SK-N-SH treated with all-trans-retinoic acid at 6 μM for 48 hours (cell line): ENCODE results near the gene MPP2.

Experiments
- ATAC-seq: fragments of 200-7000 bp; cut with Tn5 transposase; 3 replicates; pipeline ENCODE4 v1.9.1; 2020; ENCODE audit warnings: mild to moderate bottlenecking, moderate library complexity
- ARNTL ChIP-seq: fragments of 450-650 bp; formaldehyde crosslinking; IDR thresholded peaks from 2 replicates; pipeline ENCODE4 v1.5.0; 2020; ENCODE audit warnings: low read depth, mild to moderate bottlenecking, moderate library complexity, borderline replicate concordance
- BACH2 ChIP-seq: fragments of 250-450 bp; sonication (Bioruptor Pico); IDR thresholded peaks from 2 replicates; pipeline ENCODE4 v1.9.0; 2021; ENCODE audit warnings: mild to moderate bottlenecking, borderline replicate concordance
- CREB5 ChIP-seq: fragments of 250-450 bp; sonication (Bioruptor Pico); IDR thresholded peaks from 2 replicates; pipeline ENCODE4 v1.5.1; 2020; ENCODE audit warnings: low read depth, mild to moderate bottlenecking, moderate library complexity
- CSDC2 ChIP-seq: fragments of 250-450 bp; sonication (Bioruptor Pico); IDR thresholded peaks from 2 replicates; pipeline ENCODE4 v1.5.0; 2020; ENCODE audit warnings: mild to moderate bottlenecking, moderate library complexity
- CSRNP3 ChIP-seq: fragments of 250-450 bp; sonication (Bioruptor Pico); IDR thresholded peaks from 2 replicates; pipeline ENCODE4 v1.5.1; 2021; ENCODE audit warnings: mild to moderate bottlenecking, moderate library complexity
- ESRRG ChIP-seq: fragments of 250-450 bp; sonication (Bioruptor Pico); IDR thresholded peaks from 2 replicates; pipeline ENCODE4 v1.6.1; 2021; ENCODE audit warnings: mild to moderate bottlenecking
- GLIS3 ChIP-seq: fragments of 250-450 bp; sonication (Bioruptor Pico); IDR thresholded peaks from 2 replicates; pipeline ENCODE4 v1.5.0; 2020; ENCODE audit warnings: mild to moderate bottlenecking, moderate library complexity
- ISL1 ChIP-seq: fragments of 250-450 bp; sonication (Bioruptor Pico); IDR thresholded peaks from 2 replicates; pipeline ENCODE4 v2.1.2; 2022; ENCODE audit warnings: mild to moderate bottlenecking, moderate library complexity
- OSR1 ChIP-seq: fragments of 250-450 bp; sonication (Bioruptor Pico); IDR thresholded peaks from 2 replicates; pipeline ENCODE4 v1.8.0; 2022; ENCODE audit warnings: moderate library complexity, mild to moderate bottlenecking, inconsistent platforms
- PATZ1 ChIP-seq: fragments of 250-450 bp; sonication (Bioruptor Pico); IDR thresholded peaks from 2 replicates; pipeline ENCODE4 v1.8.0; 2020; ENCODE audit warnings: mild to moderate bottlenecking, moderate library complexity, borderline replicate concordance
- POU6F1 ChIP-seq: fragments of 250-450 bp; sonication (Bioruptor Pico); IDR thresholded peaks from 2 replicates; pipeline ENCODE4 v1.8.0; 2021; ENCODE audit warnings: low read depth, mild to moderate bottlenecking, moderate library complexity, borderline replicate concordance
- PPARA ChIP-seq: fragments of 250-450 bp; sonication (Bioruptor Pico); IDR thresholded peaks from 2 replicates; pipeline ENCODE4 v1.5.0; 2020; ENCODE audit warnings: mild to moderate bottlenecking, borderline replicate concordance
- RARB ChIP-seq: fragments of 250-450 bp; sonication (Bioruptor Pico); IDR thresholded peaks from 2 replicates; pipeline ENCODE4 v1.8.0; 2021; ENCODE audit warnings: mild to moderate bottlenecking, moderate library complexity
- SNAI2 ChIP-seq: fragments of 250-450 bp; sonication (Bioruptor Pico); IDR thresholded peaks from 2 replicates; pipeline ENCODE4 v1.5.0; 2020; ENCODE audit warnings: mild to moderate bottlenecking, moderate library complexity
- TOX ChIP-seq: fragments of 250-450 bp; sonication (Bioruptor Pico); IDR thresholded peaks from 2 replicates; pipeline ENCODE4 v1.8.0; 2021; ENCODE audit warnings: mild to moderate bottlenecking, moderate library complexity, borderline replicate concordance
- TSHZ2 ChIP-seq: fragments of 250-450 bp; sonication (Bioruptor Pico); IDR thresholded peaks from 2 replicates; pipeline ENCODE4 v1.5.0; 2020; ENCODE audit warnings: mild to moderate bottlenecking, moderate library complexity
- ZC3H10 ChIP-seq: fragments of 250-450 bp; sonication (Bioruptor Pico); IDR thresholded peaks from 2 replicates; pipeline ENCODE4 v1.5.1; 2021; ENCODE audit warnings: mild to moderate bottlenecking, moderate library complexity
- ZFP3 ChIP-seq: fragments of 250-450 bp; sonication (Bioruptor Pico); IDR thresholded peaks from 2 replicates; pipeline ENCODE4 v1.5.0; 2020; ENCODE audit warnings: mild to moderate bottlenecking, moderate library complexity
- ZFP30 ChIP-seq: fragments of 450-650 bp; formaldehyde crosslinking; IDR thresholded peaks from 2 replicates; pipeline ENCODE4 v1.5.0; 2022; ENCODE audit warnings: mild to moderate bottlenecking, moderate library complexity
- ZNF565 ChIP-seq: fragments of 450-650 bp; formaldehyde crosslinking; conservative IDR thresholded peaks from 2 replicates; pipeline ENCODE4 v1.5.0; 2020; ENCODE audit warnings: low read depth, mild to moderate bottlenecking, moderate library complexity
- ZNF70 ChIP-seq: fragments of 450-650 bp; formaldehyde crosslinking; IDR thresholded peaks from 2 replicates; pipeline ENCODE4 v1.5.0; 2020; ENCODE audit warnings: mild to moderate bottlenecking, moderate library complexity
- ZNF8 ChIP-seq: fragments of 450-650 bp; formaldehyde crosslinking; IDR thresholded peaks from 2 replicates; pipeline ENCODE4 v1.5.0; 2020; ENCODE audit warnings: mild to moderate bottlenecking, moderate library complexity

Gene MPP2

GRCh38 chr17:43888548-43888947 is 18.8 kb downstream of the MPP2 start:
- TF ChIP-seq TOX (no peak), CSRNP3 (CRISPR knock-in tag) (no peak), CREB5 (CRISPR knock-in tag) (no peak), ZC3H10 (no peak), RARB (CRISPR knock-in tag) (no peak), POU6F1 (CRISPR knock-in tag) (no peak), TSHZ2 (no peak), ESRRG (no peak), ZNF8 (no peak), ZFP3 (CRISPR knock-in tag) (no peak), ZNF70 (CRISPR knock-in tag) (no peak), SNAI2 (no peak), CSDC2 (CRISPR knock-in tag) (no peak)
- ATAC-seq: no peak

GRCh38 chr17:43882761-43883415 is 24.4 kb downstream of the MPP2 start:
- ATAC-seq: no peak
- no peak for TF ChIP-seq TSHZ2
- TF ChIP-seq ZNF8: no peak
- no peak for TF ChIP-seq RARB (CRISPR knock-in tag)
- no peak for TF ChIP-seq BACH2 (CRISPR knock-in tag)
- no peak for TF ChIP-seq ZNF70 (CRISPR knock-in tag)
- TF ChIP-seq ZFP30: no peak
- TF ChIP-seq OSR1 (CRISPR knock-in tag): no peak
- TF ChIP-seq ZNF565: no peak
- TF ChIP-seq PATZ1: no peak
- TF ChIP-seq POU6F1 (CRISPR knock-in tag): no peak
- TF ChIP-seq ISL1 (CRISPR knock-in tag): no peak
- no peak for TF ChIP-seq ARNTL
- no peak for TF ChIP-seq TOX
- TF ChIP-seq SNAI2: no peak
- no peak for TF ChIP-seq ESRRG
- TF ChIP-seq GLIS3 (CRISPR knock-in tag): no peak
- no peak for TF ChIP-seq PPARA (CRISPR knock-in tag)
